ENCODE measurements around the gene PRAME.

DNA sequence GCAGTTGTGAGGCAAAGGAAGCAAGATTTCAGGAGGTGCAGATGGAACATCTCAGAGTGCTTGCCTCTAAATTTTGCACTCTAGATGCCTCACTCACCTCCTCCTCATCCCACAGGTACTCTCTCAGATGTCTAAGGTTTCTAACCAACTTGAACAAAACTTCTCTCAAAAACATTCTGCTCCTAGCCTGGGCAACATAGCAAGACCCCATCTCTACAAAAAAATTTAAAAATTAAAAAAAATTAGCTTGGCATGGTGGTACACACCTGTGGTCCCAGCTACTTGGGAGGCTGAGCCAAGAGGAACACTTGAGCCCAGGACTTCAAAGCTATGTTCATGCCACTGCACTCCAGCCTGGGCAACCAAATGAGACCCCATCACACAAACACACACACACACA, 43.2 kb downstream of the PRAME start:
- TF ChIP-seq, protein P1, sequence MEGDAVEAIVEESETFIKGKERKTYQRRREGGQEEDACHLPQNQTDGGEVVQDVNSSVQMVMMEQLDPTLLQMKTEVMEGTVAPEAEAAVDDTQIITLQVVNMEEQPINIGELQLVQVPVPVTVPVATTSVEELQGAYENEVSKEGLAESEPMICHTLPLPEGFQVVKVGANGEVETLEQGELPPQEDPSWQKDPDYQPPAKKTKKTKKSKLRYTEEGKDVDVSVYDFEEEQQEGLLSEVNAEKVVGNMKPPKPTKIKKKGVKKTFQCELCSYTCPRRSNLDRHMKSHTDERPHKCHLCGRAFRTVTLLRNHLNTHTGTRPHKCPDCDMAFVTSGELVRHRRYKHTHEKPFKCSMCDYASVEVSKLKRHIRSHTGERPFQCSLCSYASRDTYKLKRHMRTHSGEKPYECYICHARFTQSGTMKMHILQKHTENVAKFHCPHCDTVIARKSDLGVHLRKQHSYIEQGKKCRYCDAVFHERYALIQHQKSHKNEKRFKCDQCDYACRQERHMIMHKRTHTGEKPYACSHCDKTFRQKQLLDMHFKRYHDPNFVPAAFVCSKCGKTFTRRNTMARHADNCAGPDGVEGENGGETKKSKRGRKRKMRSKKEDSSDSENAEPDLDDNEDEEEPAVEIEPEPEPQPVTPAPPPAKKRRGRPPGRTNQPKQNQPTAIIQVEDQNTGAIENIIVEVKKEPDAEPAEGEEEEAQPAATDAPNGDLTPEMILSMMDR (conservative IDR thresholded peaks at IDR 0.05; ENCODE audit: low read depth in 2 of 2): no peak
- TF ChIP-seq EZH2phosphoT487 (IDR thresholded peaks at IDR 0.05; ENCODE audit: unreplicated experiment) (no peak), POLR2AphosphoS5 (IDR thresholded peaks at IDR 0.05; ENCODE audit: low read depth) (no peak), CREB1 (CRISPR knock-in tag; IDR thresholded peaks at IDR 0.05; ENCODE audit: low read depth) (no peak)
